ENCODE data around the gene PRKACG. TPM values are rescaled to one million over a fixed set of nuclear protein-coding genes. Genes with fewer than 3 reads are reported as not detected.

Gene PRKACG
- total RNA-seq, 1 donor from 2014 or later, result not detected

GRCh38 chr9:68964102-68964541 lies 49.8 kb downstream of the PRKACG start:
- H3K27me3 Mint-ChIP-seq, result no peaks in the 10 kb centered on the region
- H3K9me3 Mint-ChIP-seq (ENCODE audit: low read depth), result peaks cover 9% of the 10 kb centered on the region
- H3K27ac Mint-ChIP-seq, result no peak overlapping the region
- TF ChIP-seq CTCF (IDR thresholded peaks at IDR 0.05; ENCODE audit: unreplicated experiment), result no peak
- H3K4me1 Mint-ChIP-seq (ENCODE audit: low read depth), result peaks cover 8% of the 10 kb centered on the region
- peaks cover 1% of the 10 kb centered on the region for H3K36me3 Mint-ChIP-seq (ENCODE audit: insufficient read depth)
- no peak overlapping the region for H3K4me3 Mint-ChIP-seq (ENCODE audit: low read depth)
- no peak for DNase-seq (ENCODE audit: low spot score, unreplicated experiment)

GRCh38 chr9:68963416-68963815 lies 50.5 kb downstream of the PRKACG start:
- Mint-ChIP-seq H3K27me3 (no peaks in the 10 kb centered on the region), H3K36me3 (ENCODE audit: insufficient read depth) (peaks cover 1% of the 10 kb centered on the region), H3K4me1 (ENCODE audit: low read depth) (peaks cover 8% of the 10 kb centered on the region), H3K4me3 (ENCODE audit: low read depth) (no peak overlapping the region), H3K27ac (no peak overlapping the region), H3K9me3 (ENCODE audit: low read depth) (peaks cover 9% of the 10 kb centered on the region)
- DNase-seq (ENCODE audit: low spot score, unreplicated experiment), result no peak
- no peak for TF ChIP-seq CTCF (IDR thresholded peaks at IDR 0.05; ENCODE audit: unreplicated experiment)

Other genes starting within 250 kb of the PRKACG start
- 25.7 and 28.6 TPM in 2 replicates for gene FXN, start 21.6 kb upstream of the PRKACG start, total RNA-seq
- 234 and 254 TPM in 2 replicates for gene TJP2, start 160.2 kb upstream of the PRKACG start, total RNA-seq